IPS-20b (cell line): Measurements from ENCODE around the gene RBFOX2.

Experiments used
- H3K27ac ChIP-seq: one replicate; pipeline ENCODE4 v1.5.1; 2013; ENCODE audit warnings: low read length
- H3K27me3 ChIP-seq: 2 replicates; pipeline ENCODE4 v1.6.1; 2013; ENCODE audit warnings: mild to moderate bottlenecking, low read length, inconsistent platforms; ENCODE audit not compliant: insufficient read depth
- H3K36me3 ChIP-seq: 2 replicates; pipeline ENCODE4 v1.6.1; 2013; ENCODE audit warnings: low read depth, mild to moderate bottlenecking, inconsistent platforms, low read length, moderate library complexity; ENCODE audit not compliant: insufficient read depth
- H3K4me1 ChIP-seq: 2 replicates; pipeline ENCODE4 v1.6.1; 2013; ENCODE audit warnings: mild to moderate bottlenecking, control low read depth, inconsistent platforms, low read length, moderate library complexity; ENCODE audit not compliant: insufficient read depth
- H3K4me3 ChIP-seq: 2 replicates; pipeline ENCODE4 v1.5.1; 2013; ENCODE audit warnings: mild to moderate bottlenecking, low read length, inconsistent platforms
- H3K9ac ChIP-seq: 2 replicates; pipeline ENCODE4 v1.6.1; 2013; ENCODE audit warnings: low read depth, mild to moderate bottlenecking, inconsistent platforms, low read length, moderate library complexity
- H3K9me3 ChIP-seq: 2 replicates; pipeline ENCODE4 v1.6.1; 2013; ENCODE audit warnings: mild to moderate bottlenecking, low read depth, low read length, inconsistent platforms; ENCODE audit not compliant: insufficient read depth

RBFOX2 gene

GRCh38 chr22:35987487-35987886 is 41.1 kb downstream of the RBFOX2 start:
- Histone ChIP-seq H3K27me3 (no peaks in the 10 kb centered on the region), H3K36me3 (no peaks in the 10 kb centered on the region), H3K4me1 (peaks cover 17% of the 10 kb centered on the region; the same call in 1 of the 2 replicates), H3K4me3 (no peak overlapping the region), H3K9me3 (no peaks in the 10 kb centered on the region), H3K9ac (no peak overlapping the region), H3K27ac (no peak overlapping the region)

- no peak overlapping the region for H3K9ac ChIP-seq
- no peaks in the 10 kb centered on the region for H3K27me3 ChIP-seq
- H3K4me1 ChIP-seq = peaks cover 21% of the 10 kb centered on the region; the same call in 1 of the 2 replicates
- H3K27ac ChIP-seq = no peak overlapping the region
- H3K9me3 ChIP-seq = no peaks in the 10 kb centered on the region
- no peak overlapping the region for H3K4me3 ChIP-seq
- no peaks in the 10 kb centered on the region for H3K36me3 ChIP-seq
These were observed 42.5 kb downstream of the RBFOX2 start for GRCh38 chr22:35986088-35986487.

- no peak overlapping the region for H3K4me3 ChIP-seq
- H3K27me3 ChIP-seq = no peaks in the 10 kb centered on the region
- H3K9ac ChIP-seq = no peak overlapping the region
- H3K4me1 ChIP-seq = peaks cover 26% of the 10 kb centered on the region; the same call in 1 of the 2 replicates
- no peaks in the 10 kb centered on the region for H3K36me3 ChIP-seq
- no peak overlapping the region for H3K27ac ChIP-seq
- H3K9me3 ChIP-seq = no peaks in the 10 kb centered on the region
These were observed 43.3 kb downstream of the RBFOX2 start for GRCh38 chr22:35985371-35985770.

- no peak overlapping the region for H3K4me3 ChIP-seq
- H3K27ac ChIP-seq = no peak overlapping the region
- no peaks in the 10 kb centered on the region for H3K36me3 ChIP-seq
- H3K9me3 ChIP-seq = no peaks in the 10 kb centered on the region
- no peaks in the 10 kb centered on the region for H3K27me3 ChIP-seq
- H3K4me1 ChIP-seq = peaks cover 26% of the 10 kb centered on the region; the same call in 1 of the 2 replicates
- H3K9ac ChIP-seq = no peak overlapping the region
These were observed 44.1 kb downstream of the RBFOX2 start for GRCh38 chr22:35984183-35985175.

- Histone ChIP-seq H3K9me3 (no peaks in the 10 kb centered on the region), H3K36me3 (no peaks in the 10 kb centered on the region), H3K27me3 (no peaks in the 10 kb centered on the region), H3K9ac (no peak overlapping the region), H3K4me1 (peaks cover 23% of the 10 kb centered on the region; the same call in 1 of the 2 replicates), H3K4me3 (no peak overlapping the region), H3K27ac (no peak overlapping the region)
These were observed 46.7 kb downstream of the RBFOX2 start for GRCh38 chr22:35981900-35982299.

GRCh38 chr22:35978889-35979288 is 49.7 kb downstream of the RBFOX2 start:
- H3K4me3 ChIP-seq = no peak overlapping the region
- H3K27ac ChIP-seq = no peak overlapping the region
- no peaks in the 10 kb centered on the region for H3K36me3 ChIP-seq
- H3K9me3 ChIP-seq = no peaks in the 10 kb centered on the region
- no peaks in the 10 kb centered on the region for H3K27me3 ChIP-seq
- peaks cover 14% of the 10 kb centered on the region; the same call in 1 of the 2 replicates for H3K4me1 ChIP-seq
- no peak overlapping the region for H3K9ac ChIP-seq

- no peak overlapping the region for H3K9ac ChIP-seq
These were observed 50.4 kb downstream of the RBFOX2 start for GRCh38 chr22:35978201-35978600.

GRCh38 chr22:35977136-35977535 is 51.5 kb downstream of the RBFOX2 start:
- H3K9ac ChIP-seq = no peak overlapping the region
- no peaks in the 10 kb centered on the region for H3K36me3 ChIP-seq
- peaks cover 14% of the 10 kb centered on the region for H3K4me1 ChIP-seq
- H3K9me3 ChIP-seq = no peaks in the 10 kb centered on the region
- H3K4me3 ChIP-seq = no peak overlapping the region
- H3K27ac ChIP-seq = no peak overlapping the region
- H3K27me3 ChIP-seq = no peaks in the 10 kb centered on the region

More at GRCh38 chr22:35978201-35978600, 50.4 kb downstream of the RBFOX2 start:
- H3K27ac ChIP-seq = no peak overlapping the region
- H3K4me1 ChIP-seq = peaks cover 13% of the 10 kb centered on the region; the same call in 1 of the 2 replicates
- H3K4me3 ChIP-seq = no peak overlapping the region
- no peaks in the 10 kb centered on the region for H3K9me3 ChIP-seq
- no peaks in the 10 kb centered on the region for H3K36me3 ChIP-seq
- H3K27me3 ChIP-seq = no peaks in the 10 kb centered on the region

GRCh38 chr22:35973388-35973787 is 55.2 kb downstream of the RBFOX2 start:
- Histone ChIP-seq H3K4me3 (no peak overlapping the region), H3K27me3 (no peaks in the 10 kb centered on the region), H3K9me3 (no peaks in the 10 kb centered on the region), H3K27ac (no peak overlapping the region), H3K9ac (no peak overlapping the region), H3K4me1 (peaks cover 18% of the 10 kb centered on the region), H3K36me3 (no peaks in the 10 kb centered on the region)

GRCh38 chr22:35972559-35972958 is 56.1 kb downstream of the RBFOX2 start:
- H3K4me3 ChIP-seq = no peak overlapping the region
- peaks cover 18% of the 10 kb centered on the region for H3K4me1 ChIP-seq
- no peak overlapping the region for H3K27ac ChIP-seq
- no peaks in the 10 kb centered on the region for H3K9me3 ChIP-seq
- no peaks in the 10 kb centered on the region for H3K27me3 ChIP-seq
- H3K9ac ChIP-seq = no peak overlapping the region
- no peaks in the 10 kb centered on the region for H3K36me3 ChIP-seq

- Histone ChIP-seq H3K4me1 (peaks cover 18% of the 10 kb centered on the region), H3K9me3 (no peaks in the 10 kb centered on the region), H3K36me3 (no peaks in the 10 kb centered on the region), H3K27me3 (no peaks in the 10 kb centered on the region), H3K27ac (no peak overlapping the region), H3K4me3 (no peak overlapping the region), H3K9ac (no peak overlapping the region)
These were observed 57.0 kb downstream of the RBFOX2 start for GRCh38 chr22:35971456-35972119.
